ENCODE measurements around the gene DNAJC5. TPM values are rescaled to one million over a fixed set of nuclear protein-coding genes. Genes with fewer than 3 reads are reported as not detected.

DNAJC5 gene
- total RNA-seq, 2 experiments from 2014 or later, result 21.4 to 22.5 TPM

DNA sequence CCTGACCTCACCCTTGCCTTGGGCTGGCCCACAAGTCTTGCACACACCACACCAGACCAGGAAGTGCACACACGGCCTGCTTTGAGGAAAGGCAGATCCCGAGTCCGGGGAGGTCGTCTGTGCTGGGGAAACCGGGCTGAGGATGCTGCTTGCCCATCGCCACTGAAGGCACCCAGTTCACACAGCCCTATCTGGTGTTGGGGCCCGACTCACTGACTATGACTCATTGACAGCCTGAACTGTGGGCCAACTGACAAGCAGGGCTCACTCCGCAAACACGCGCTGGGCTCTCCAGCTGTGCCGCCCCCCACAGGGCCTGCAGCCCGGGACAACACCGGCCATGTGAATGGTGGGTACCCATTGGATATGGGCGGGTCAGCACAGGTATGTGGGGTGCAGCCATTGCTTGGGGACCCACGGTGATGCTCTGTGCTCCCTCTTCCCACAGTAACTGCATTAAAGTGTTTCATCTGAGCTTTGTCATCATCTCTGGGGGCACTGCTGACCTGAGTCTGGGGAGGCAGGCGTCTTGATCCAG, 82.9 kb downstream of the DNAJC5 start:
- H3K36me3 Mint-ChIP-seq (ENCODE audit: low read depth), result peaks cover 53% of the 10 kb centered on the region
- H3K27me3 Mint-ChIP-seq, result no peaks in the 10 kb centered on the region
- H3K27ac Mint-ChIP-seq, result peak overlapping the region; percentile 89
- CTCF ChIA-PET, result interaction anchor here (1.0 to 1.7 kb wide), 2 partner anchors 61 to 271 kb away, joined by 3 to 6 read pairs; no protein-coding TSS in a partner anchor
- DNase-seq (peak in 11 of 14 experiments; percentile 29 to 71 (median 51)), ATAC-seq (ENCODE audit: poor library complexity) (peak; percentile 10)
- H3K4me1 Mint-ChIP-seq (ENCODE audit: low read depth), result peaks cover 76% of the 10 kb centered on the region
- TF ChIP-seq CTCF (IDR thresholded peaks at IDR 0.05), result no peak
- intact Hi-C loops (cut with DNase I, micrococcal nuclease), result loop anchor here (5.0 to 10.0 kb wide), 5 partner anchors 193 to 541 kb away; partner anchors contain the start of genes ARFRP1 (in 2 of the 2), ZGPAT (in 2 of the 2) and PTK6 (in 1 of the 2)
- Histone ChIP-seq H3K4me3 (ENCODE audit: low read length) (peak overlapping the region; percentile 78), H3K9me3 (ENCODE audit: control insufficient read depth in 1 of 2, insufficient read depth in 1 of 2, low read length in 2 of 2) (no peaks in the 10 kb centered on the region), H3K27me3 (ENCODE audit: control insufficient read depth in 1 of 2, insufficient read depth in 2 of 2, low read length in 2 of 2) (no peaks in the 10 kb centered on the region), H3K4me1 (ENCODE audit: insufficient read depth, low read length) (peaks cover 66% of the 10 kb centered on the region), H3K36me3 (ENCODE audit: insufficient read depth, low read length) (peaks cover 16% of the 10 kb centered on the region), H3K27ac (ENCODE audit: low read depth in 1 of 2, low read length in 2 of 2) (peak overlapping the region; percentile 56 to 73)
- no peaks in the 10 kb centered on the region for H3K9me3 Mint-ChIP-seq
- POLR2A ChIA-PET, result interaction anchor here (0.5 to 1.5 kb wide), 4 partner anchors 22 to 114 kb away, joined by 3 to 5 read pairs (median 3); partner anchors contain the start of gene UCKL1
- H3K4me3 Mint-ChIP-seq, result peak overlapping the region; percentile 88

GRCh38 chr20:63978319-63979228, 83.6 kb downstream of the DNAJC5 start:
- H3K27ac Mint-ChIP-seq, result peak overlapping the region; percentile 89
- TF ChIP-seq CTCF (IDR thresholded peaks at IDR 0.05), result no peak
- H3K27ac ChIP-seq (ENCODE audit: low read depth in 1 of 2, low read length in 2 of 2), result peak overlapping the region; percentile 56 to 73
- no peak for ATAC-seq (ENCODE audit: poor library complexity)
- H3K4me3 ChIP-seq (ENCODE audit: low read length), result peak overlapping the region; percentile 78
- H3K4me1 Mint-ChIP-seq (ENCODE audit: low read depth), result peaks cover 74% of the 10 kb centered on the region
- DNase-seq, result peak in 9 of 14 experiments; percentile 33 to 77 (median 61)
- ChIA-PET POLR2A (interaction anchor here (1.0 to 2.3 kb wide), 7 partner anchors 16 to 458 kb away, joined by 3 to 36 read pairs (median 7); partner anchors contain the start of genes PPDPF, TPD52L2 and UCKL1), CTCF (interaction anchor here (0.7 to 3.8 kb wide), 4 partner anchors 20 to 60 kb away, joined by 3 to 40 read pairs (median 5); partner anchors contain the start of gene UCKL1)
- no peaks in the 10 kb centered on the region for H3K9me3 ChIP-seq (ENCODE audit: control insufficient read depth in 1 of 2, insufficient read depth in 1 of 2, low read length in 2 of 2)
- H3K36me3 ChIP-seq (ENCODE audit: insufficient read depth, low read length), result peaks cover 23% of the 10 kb centered on the region
- intact Hi-C loops (cut with DNase I, micrococcal nuclease), result loop anchor here (5.0 to 10.0 kb wide), 5 partner anchors 194 to 541 kb away; partner anchors contain the start of genes ARFRP1 (in 2 of the 2), ZGPAT (in 2 of the 2) and PTK6 (in 1 of the 2)
- H3K9me3 Mint-ChIP-seq, result no peaks in the 10 kb centered on the region
- H3K27me3 Mint-ChIP-seq, result no peaks in the 10 kb centered on the region
- H3K4me3 Mint-ChIP-seq, result peak overlapping the region; percentile 88
- no peaks in the 10 kb centered on the region for H3K27me3 ChIP-seq (ENCODE audit: control insufficient read depth in 1 of 2, insufficient read depth in 2 of 2, low read length in 2 of 2)
- peaks cover 58% of the 10 kb centered on the region for H3K36me3 Mint-ChIP-seq (ENCODE audit: low read depth)
- peaks cover 70% of the 10 kb centered on the region for H3K4me1 ChIP-seq (ENCODE audit: insufficient read depth, low read length)

- CTCF ChIA-PET, result interaction anchor here (0.7 to 3.8 kb wide), 4 partner anchors 20 to 141 kb away, joined by 3 to 40 read pairs (median 9); partner anchors contain the start of gene UCKL1
- Histone ChIP-seq H3K27me3 (ENCODE audit: control insufficient read depth in 1 of 2, insufficient read depth in 2 of 2, low read length in 2 of 2) (no peaks in the 10 kb centered on the region), H3K36me3 (ENCODE audit: insufficient read depth, low read length) (peaks cover 29% of the 10 kb centered on the region), H3K27ac (ENCODE audit: low read depth in 1 of 2, low read length in 2 of 2) (peak overlapping the region; percentile 56 to 73), H3K4me1 (ENCODE audit: insufficient read depth, low read length) (peaks cover 63% of the 10 kb centered on the region), H3K9me3 (ENCODE audit: control insufficient read depth in 1 of 2, insufficient read depth in 1 of 2, low read length in 2 of 2) (no peaks in the 10 kb centered on the region), H3K4me3 (ENCODE audit: low read length) (peak overlapping the region; percentile 78)
- peaks cover 68% of the 10 kb centered on the region for H3K4me1 Mint-ChIP-seq (ENCODE audit: low read depth)
- peak overlapping the region; percentile 88 for H3K4me3 Mint-ChIP-seq
- H3K36me3 Mint-ChIP-seq (ENCODE audit: low read depth), result peaks cover 58% of the 10 kb centered on the region
- intact Hi-C loops (cut with DNase I, micrococcal nuclease), result loop anchor here (5.0 to 10.0 kb wide), 5 partner anchors 194 to 542 kb away; partner anchors contain the start of genes ARFRP1 (in 2 of the 2), ZGPAT (in 2 of the 2) and PTK6 (in 1 of the 2)
- no peak for DNase-seq
- ATAC-seq (ENCODE audit: poor library complexity), result no peak
- POLR2A ChIA-PET, result interaction anchor here (1.0 to 2.3 kb wide), 7 partner anchors 17 to 459 kb away, joined by 3 to 36 read pairs (median 7); partner anchors contain the start of genes PPDPF, TPD52L2 and UCKL1
- no peaks in the 10 kb centered on the region for H3K27me3 Mint-ChIP-seq
- no peak for TF ChIP-seq CTCF (IDR thresholded peaks at IDR 0.05)
- H3K9me3 Mint-ChIP-seq, result no peaks in the 10 kb centered on the region
- no peak overlapping the region for H3K27ac Mint-ChIP-seq
Measured at GRCh38 chr20:63979229-63979556, 84.3 kb downstream of the DNAJC5 start.
